ENCODE data around the gene IL18.
A peak's percentile ranks its signal among the peaks of the same experiment; 100 is the strongest.
"Not testable (repeated sequence)": the region's sequence is repeated elsewhere in the genome, so short reads cannot be mapped to it uniquely, and the experiment has no call there.

Gene IL18

DNA sequence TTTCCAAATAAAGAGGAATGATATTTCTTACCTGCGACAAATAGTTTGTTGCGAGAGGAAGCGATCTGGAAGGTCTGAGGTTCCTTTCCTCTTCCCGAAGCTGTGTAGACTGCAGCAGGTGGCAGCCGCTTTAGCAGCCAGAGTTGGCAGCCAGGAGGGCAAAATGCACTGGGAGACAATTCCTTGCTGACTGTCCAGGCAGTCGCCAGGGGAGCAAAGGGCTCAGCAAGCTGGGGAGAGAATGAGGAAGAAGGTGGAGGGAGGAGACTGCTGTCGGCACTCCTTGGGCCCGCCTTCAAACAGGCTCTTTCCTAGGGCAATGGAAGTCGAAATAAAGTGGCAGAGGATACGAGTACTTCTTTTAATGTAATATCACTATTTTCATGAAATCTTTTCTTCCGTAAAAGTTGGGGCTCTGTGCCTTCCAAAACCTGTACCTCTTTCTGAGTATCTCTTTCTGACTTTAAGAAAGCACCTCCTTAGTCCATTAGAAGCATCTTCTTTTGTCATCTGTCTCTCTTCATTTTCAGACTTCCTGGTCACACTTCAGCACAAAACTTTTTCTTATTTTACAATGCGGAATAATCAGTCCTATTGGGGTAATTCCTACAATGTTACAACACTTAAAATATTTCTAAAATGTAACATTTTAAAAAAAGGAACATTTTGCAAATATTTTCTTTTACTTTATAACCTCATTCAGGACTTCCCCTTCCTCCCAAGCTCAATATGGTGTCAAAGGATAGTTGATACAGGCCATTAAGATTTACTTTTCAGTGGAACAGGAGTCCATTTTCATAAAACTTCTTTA lies at the start of gene IL18:
Gene IL18, minus strand, starts transcription at position 220 of the 811 bp plus-strand sequence. CDS start 9,041 bp downstream, outside the sequence.
- H3K4me1 Mint-ChIP-seq = peaks cover 7% of the 10 kb centered on the region
- H3K27ac Mint-ChIP-seq = no peak within 1 kb of the TSS
- H3K27me3 Mint-ChIP-seq = peaks cover 64% of the 10 kb centered on the region
- H3K4me3 Mint-ChIP-seq = peak within 1 kb of the TSS; percentile 60 to 68
- H3K9me3 Mint-ChIP-seq = no peaks in the 10 kb centered on the region
- ATAC-seq (no peak), DNase-seq (no peak)

DNA sequence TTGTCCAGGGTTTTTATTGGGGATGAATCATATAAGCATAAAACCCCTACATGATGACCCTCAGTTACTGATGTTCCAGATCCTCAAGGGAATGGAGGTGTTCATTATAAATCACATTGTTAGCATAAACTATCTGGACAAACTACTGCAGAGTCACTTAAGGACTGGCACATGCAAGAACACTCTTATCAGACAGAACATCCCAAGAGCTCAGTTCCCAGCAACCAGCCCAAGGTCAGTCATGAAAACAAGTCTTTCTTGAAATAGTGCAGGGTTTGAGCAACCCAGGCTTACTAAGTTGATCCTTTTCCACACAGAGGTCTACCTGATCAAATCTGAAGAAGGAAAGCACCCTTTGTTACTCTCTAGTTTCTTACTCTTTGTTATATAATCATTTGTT lies 48.8 kb upstream of the IL18 start:
- DNase-seq (no peak), ATAC-seq (no peak)
- no peak overlapping the region for H3K4me3 Mint-ChIP-seq
- peaks cover 19% of the 10 kb centered on the region for H3K4me1 Mint-ChIP-seq
- H3K27me3 Mint-ChIP-seq = peaks cover 10% of the 10 kb centered on the region
- no peak overlapping the region for H3K27ac Mint-ChIP-seq
- H3K9me3 Mint-ChIP-seq = no peaks in the 10 kb centered on the region

DNA sequence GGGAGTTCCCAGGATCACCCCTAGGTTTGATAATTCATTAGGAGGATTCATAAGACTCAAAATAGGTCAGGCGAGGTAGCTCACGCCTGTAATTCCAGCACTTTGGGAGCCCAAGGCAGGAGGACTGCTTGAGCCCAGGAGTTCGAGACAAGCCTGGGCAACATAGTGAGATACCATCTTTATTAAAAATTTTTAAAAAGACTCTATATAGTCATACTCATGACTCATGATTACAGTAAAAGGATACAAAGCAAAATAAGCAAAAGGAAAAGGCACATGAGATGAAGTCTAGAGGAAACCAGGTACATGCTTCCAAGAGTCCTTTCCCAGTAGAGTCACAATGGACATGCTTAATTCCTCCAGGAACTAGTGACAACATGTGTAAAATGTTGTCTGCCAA lies 48.4 kb upstream of the IL18 start:
- Mint-ChIP-seq H3K4me1 (peaks cover 19% of the 10 kb centered on the region), H3K9me3 (no peaks in the 10 kb centered on the region), H3K27me3 (peaks cover 10% of the 10 kb centered on the region), H3K4me3 (no peak overlapping the region), H3K27ac (no peak overlapping the region)
- DNase-seq (no peak), ATAC-seq (no peak)

DNA sequence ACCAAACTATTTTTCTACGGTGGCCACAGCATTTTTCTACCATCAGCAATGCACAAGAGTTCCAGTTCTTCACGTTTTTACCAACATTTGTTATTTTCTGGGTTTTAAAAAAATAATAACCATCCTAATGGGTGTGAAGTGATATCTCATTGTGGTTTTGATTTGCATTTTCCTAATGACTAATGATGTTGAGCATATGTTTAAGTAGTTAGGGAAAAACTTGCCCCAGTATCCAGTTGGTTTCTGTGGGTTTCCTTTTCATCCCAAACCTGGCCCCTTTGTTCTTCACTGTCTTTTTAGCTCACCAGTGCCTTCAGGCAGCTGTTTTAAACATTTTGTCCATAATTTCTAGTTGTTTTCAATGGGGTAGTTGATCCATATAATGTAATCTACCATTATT lies 47.6 kb upstream of the IL18 start:
- peaks cover 19% of the 10 kb centered on the region for H3K4me1 Mint-ChIP-seq
- H3K27ac Mint-ChIP-seq = no peak overlapping the region
- DNase-seq = peak in 1 of 2 donors; percentile 21
- H3K4me3 Mint-ChIP-seq = peak overlapping the region; percentile 8 to 46
- ATAC-seq = peak; percentile 72
- no peaks in the 10 kb centered on the region for H3K9me3 Mint-ChIP-seq
- H3K27me3 Mint-ChIP-seq = peaks cover 10% of the 10 kb centered on the region

DNA sequence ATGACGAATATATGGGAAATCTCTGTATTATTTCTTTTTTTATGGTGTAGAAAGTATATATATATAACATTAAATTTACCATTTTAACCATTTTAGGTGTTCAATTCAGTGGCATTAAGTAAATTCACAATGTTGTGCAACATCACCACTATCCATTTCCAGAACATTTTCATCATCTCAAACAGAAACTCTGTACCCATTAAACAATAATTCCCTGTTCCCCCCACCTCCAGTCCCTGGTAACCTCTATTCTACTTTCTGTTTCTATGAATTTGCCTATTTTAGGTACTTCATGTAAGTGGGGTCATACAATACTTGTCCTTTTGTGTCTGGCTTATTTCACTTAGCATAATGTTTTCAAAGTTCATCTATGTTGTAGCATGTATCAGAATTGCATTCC lies 47.0 kb upstream of the IL18 start:
- Mint-ChIP-seq H3K4me3 (no peak overlapping the region), H3K27ac (no peak overlapping the region), H3K9me3 (no peaks in the 10 kb centered on the region), H3K4me1 (peaks cover 19% of the 10 kb centered on the region), H3K27me3 (peaks cover 10% of the 10 kb centered on the region)
- ATAC-seq (no peak), DNase-seq (no peak)

DNA sequence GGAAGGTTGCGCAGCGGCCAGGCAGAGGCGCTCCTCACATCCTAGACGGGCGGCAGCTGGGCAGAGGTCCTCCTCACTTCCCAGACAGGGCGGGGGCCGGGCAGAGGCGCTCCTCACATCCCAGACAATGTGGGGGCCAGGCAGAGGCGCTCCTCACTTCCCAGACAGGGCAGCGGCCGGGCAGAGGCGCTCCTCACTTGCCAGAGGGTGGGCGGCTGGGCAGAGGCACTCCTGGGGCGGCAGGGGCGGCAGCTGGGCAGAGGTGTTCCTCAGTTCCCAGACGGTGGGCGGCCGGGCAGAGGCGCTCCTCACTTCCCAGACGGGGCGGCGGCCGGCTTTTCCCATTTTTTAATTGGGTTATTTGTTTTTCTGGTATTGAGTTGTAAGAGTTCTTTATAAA lies 42.2 kb upstream of the IL18 start:
- no peak for DNase-seq
- Mint-ChIP-seq H3K27ac (no peak overlapping the region), H3K4me3 (no peak overlapping the region), H3K4me1 (peaks cover 3% of the 10 kb centered on the region), H3K27me3 (peaks cover 10% of the 10 kb centered on the region), H3K9me3 (no peaks in the 10 kb centered on the region)
- ATAC-seq = no peak

DNA sequence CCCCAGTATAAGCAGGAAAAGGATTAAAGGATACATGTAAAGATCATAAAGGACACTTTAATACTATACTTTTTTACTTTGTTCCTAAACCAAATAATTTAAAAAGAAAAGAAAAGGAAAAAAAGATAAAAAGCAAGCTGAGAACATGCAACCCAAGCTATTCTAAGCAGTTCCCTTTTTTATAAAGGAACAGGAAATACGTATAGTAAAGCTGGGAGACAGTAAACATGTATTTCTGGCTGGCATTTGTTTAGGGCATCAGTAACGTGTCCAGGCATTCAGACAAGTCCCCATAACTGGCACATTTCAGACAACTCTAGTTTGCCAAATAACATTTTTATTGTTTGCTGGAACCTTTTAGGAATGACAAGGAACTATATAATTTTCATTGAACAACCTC lies 36.4 kb upstream of the IL18 start:
- DNase-seq = no peak
- no peaks in the 10 kb centered on the region for H3K4me1 Mint-ChIP-seq
- H3K27me3 Mint-ChIP-seq = no peaks in the 10 kb centered on the region
- ATAC-seq = no peak
- no peak overlapping the region for H3K27ac Mint-ChIP-seq
- no peak overlapping the region for H3K4me3 Mint-ChIP-seq
- no peaks in the 10 kb centered on the region for H3K9me3 Mint-ChIP-seq

DNA sequence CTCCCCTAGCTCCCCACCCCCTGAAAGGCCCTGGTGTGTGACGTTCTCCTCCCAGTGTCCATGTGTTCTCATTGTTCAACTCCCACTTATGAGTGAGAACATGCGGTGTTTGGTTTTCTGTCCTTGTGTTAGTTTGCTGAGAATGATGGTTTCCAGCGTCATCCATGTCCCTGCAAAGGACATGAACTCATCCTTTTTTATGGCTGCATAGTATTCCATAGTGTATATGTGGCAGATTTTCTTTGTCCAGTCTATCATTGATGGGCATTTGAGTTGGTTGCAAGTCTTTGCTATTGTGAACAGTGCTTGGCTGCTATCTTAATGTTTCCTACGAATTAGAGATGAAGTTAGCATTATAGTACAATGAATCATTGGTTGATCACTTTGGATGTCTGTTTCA lies 35.2 kb upstream of the IL18 start:
- not testable (repeated sequence) for H3K27ac Mint-ChIP-seq, ATAC-seq, H3K4me1 Mint-ChIP-seq, H3K27me3 Mint-ChIP-seq, H3K9me3 Mint-ChIP-seq, H3K4me3 Mint-ChIP-seq, DNase-seq

DNA sequence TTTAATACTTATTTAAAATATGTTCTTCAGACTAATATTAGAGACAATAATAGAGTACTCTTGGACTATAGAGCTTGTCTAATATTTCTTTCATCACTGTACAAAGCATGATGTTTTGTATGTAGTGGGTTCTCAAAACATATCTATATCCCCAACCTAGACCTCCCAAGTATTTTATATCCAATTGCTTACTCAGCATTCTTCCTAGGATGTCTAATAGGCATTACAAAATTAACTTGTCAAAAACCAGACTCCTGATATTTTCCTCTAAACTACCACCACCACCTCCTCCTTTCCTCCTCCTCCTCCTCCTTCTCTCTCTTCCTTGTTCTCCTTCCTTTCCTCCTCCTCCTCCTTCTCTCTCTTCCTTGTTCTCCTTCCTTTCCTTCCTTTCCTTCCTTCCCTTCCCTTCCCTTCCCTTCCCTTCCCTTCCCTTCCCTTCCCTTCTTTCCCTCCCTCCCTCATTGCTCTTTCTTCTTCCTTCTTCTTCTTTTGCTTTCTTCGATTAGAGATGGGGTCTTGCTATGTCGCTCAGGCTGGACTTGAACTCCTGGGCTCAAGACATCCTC lies 32.7 kb upstream of the IL18 start:
- no peak overlapping the region for H3K4me3 Mint-ChIP-seq
- ATAC-seq = no peak
- peaks cover 5% of the 10 kb centered on the region for H3K4me1 Mint-ChIP-seq

DNA sequence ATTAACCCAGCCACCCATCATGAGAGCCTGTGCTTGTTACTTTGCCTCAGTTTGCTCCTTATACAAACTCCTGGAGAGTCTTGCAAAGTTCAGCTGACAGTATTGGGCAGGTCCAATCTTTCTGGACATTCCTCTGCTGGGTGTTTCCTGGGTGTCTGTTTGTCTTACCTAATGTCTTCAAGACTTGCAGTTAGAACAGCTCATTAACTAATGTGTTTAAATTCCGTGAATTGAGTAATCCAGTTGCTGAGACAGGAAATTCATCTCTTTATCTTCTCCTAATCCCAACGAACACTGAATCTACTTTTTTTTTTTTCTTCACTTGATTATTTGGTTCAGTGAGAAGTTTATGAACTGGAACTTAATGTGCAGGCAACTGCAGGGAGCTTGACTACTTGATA lies 32.1 kb upstream of the IL18 start:
- Mint-ChIP-seq H3K4me3 (no peak overlapping the region), H3K4me1 (peaks cover 5% of the 10 kb centered on the region), H3K27me3 (no peaks in the 10 kb centered on the region), H3K27ac (no peak overlapping the region), H3K9me3 (no peaks in the 10 kb centered on the region)
- no peak for DNase-seq
- ATAC-seq = no peak

More for the DNA sequence above, 32.7 kb upstream of the IL18 start:
- Mint-ChIP-seq H3K27me3 (no peaks in the 10 kb centered on the region), H3K9me3 (no peaks in the 10 kb centered on the region), H3K27ac (no peak overlapping the region)
- DNase-seq = no peak

DNA sequence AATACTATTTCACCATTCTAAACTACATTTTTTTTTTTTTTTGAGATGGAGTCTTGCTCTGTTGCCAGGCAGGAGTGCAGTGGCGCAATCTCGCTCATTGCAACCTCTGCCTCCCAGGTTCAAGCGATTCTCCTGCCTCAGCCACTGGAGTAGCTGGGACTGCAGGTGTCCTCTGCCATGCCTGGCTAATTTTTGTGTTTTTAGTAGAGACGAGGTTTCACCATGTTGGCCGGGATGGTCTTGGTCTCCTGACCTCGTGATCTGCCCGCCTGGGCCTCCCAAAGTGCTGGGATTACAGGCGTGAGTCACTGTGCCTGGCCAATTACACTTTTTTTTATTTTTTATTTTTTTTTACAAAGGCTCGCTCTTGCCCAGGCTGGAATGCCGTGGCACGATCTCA lies 31.2 kb upstream of the IL18 start:
- not testable (repeated sequence) for DNase-seq, H3K9me3 Mint-ChIP-seq, ATAC-seq, H3K4me1 Mint-ChIP-seq, H3K27ac Mint-ChIP-seq, H3K27me3 Mint-ChIP-seq, H3K4me3 Mint-ChIP-seq

DNA sequence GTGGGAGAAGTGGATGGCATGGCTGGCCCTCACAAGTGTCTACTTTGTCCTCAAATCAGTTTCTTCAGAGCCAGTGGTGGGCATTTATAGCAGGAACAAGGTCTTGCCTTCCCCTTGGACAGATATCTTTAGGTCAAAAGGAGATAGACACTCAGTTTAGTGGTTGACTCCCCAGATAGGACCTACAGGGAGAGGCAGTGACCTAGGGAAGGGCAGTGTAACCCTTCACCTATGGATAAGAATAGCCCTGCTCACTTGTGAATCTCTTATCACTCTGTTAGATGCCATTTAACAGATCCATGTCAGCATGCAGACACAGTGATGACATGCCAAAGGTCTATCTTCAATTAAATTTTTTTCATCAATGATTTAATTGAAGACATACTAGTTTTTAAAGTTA lies 22.4 kb upstream of the IL18 start:
- Mint-ChIP-seq H3K9me3 (no peaks in the 10 kb centered on the region), H3K4me1 (peaks cover 8% of the 10 kb centered on the region), H3K27me3 (peaks cover 8% of the 10 kb centered on the region), H3K4me3 (no peak overlapping the region), H3K27ac (no peak overlapping the region)
- ATAC-seq (no peak), DNase-seq (no peak)

DNA sequence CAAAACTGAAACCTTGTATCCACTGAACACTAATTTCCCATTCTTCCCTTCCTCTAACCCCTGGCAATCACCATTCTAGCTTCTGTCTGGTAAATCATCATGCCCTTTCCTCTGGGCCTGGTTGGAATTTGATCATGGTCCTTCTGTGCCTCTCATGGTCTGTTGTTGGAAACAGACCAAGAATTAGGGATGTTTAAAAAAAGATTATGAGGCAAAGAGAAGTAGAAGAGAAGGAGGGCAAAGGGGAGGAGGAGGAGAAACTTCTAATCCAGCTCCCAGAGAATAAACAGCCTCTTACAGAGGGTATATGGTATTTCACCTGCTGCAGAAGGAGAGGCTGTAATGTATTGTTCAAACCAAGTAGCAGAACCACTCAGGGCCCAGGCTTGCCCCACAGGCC lies 22.0 kb upstream of the IL18 start:
- Mint-ChIP-seq H3K9me3 (no peaks in the 10 kb centered on the region), H3K4me1 (peaks cover 8% of the 10 kb centered on the region), H3K27me3 (peaks cover 9% of the 10 kb centered on the region), H3K27ac (no peak overlapping the region), H3K4me3 (no peak overlapping the region)
- ATAC-seq (no peak), DNase-seq (no peak)

DNA sequence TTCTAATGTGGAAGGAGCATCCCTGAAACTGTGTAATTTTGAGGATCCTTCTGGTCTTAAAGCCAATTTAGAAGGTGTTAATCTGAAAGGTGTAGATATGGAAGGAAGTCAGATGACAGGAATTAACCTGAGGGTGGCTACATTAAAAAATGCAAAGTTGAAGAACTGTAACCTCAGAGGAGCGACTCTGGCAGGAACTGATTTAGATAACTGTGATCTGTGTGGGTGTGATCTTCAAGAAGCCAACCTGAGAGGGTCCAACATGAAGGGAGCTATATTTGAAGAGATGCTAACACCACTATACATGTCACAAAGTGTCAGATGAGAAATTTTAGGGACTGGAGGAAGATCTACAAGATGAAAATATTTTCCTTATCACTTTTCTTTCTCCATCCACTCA lies 19.0 kb upstream of the IL18 start:
- no peak overlapping the region for H3K27ac Mint-ChIP-seq
- ATAC-seq (no peak), DNase-seq (no peak)
- H3K27me3 Mint-ChIP-seq = peaks cover 23% of the 10 kb centered on the region
- H3K4me3 Mint-ChIP-seq = no peak overlapping the region
- H3K4me1 Mint-ChIP-seq = no peaks in the 10 kb centered on the region
- no peaks in the 10 kb centered on the region for H3K9me3 Mint-ChIP-seq

DNA sequence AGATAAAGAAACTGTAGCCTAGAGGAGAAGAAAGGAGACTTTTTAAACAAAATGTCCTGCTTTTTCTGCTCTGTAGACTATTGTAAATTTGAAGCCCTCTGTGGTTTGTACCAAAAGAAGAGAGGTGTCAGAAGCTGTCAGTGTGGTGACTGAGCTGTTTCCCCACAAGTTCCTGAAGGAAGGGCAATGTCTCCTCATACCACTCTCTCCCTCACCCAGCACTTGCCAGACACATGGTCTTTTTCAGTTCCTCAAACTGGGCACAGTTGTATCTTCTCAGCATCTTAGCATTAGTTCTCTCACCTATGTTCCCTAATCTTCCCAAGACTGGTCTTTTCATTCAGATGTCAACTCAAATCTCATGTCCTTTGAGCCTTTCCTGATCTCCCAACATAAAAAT lies 15.7 kb upstream of the IL18 start:
- H3K9me3 Mint-ChIP-seq = no peaks in the 10 kb centered on the region
- ATAC-seq (no peak), DNase-seq (no peak)
- peaks cover 9% of the 10 kb centered on the region for H3K4me1 Mint-ChIP-seq
- H3K27me3 Mint-ChIP-seq = peaks cover 29% of the 10 kb centered on the region
- no peak overlapping the region for H3K27ac Mint-ChIP-seq
- H3K4me3 Mint-ChIP-seq = no peak overlapping the region

DNA sequence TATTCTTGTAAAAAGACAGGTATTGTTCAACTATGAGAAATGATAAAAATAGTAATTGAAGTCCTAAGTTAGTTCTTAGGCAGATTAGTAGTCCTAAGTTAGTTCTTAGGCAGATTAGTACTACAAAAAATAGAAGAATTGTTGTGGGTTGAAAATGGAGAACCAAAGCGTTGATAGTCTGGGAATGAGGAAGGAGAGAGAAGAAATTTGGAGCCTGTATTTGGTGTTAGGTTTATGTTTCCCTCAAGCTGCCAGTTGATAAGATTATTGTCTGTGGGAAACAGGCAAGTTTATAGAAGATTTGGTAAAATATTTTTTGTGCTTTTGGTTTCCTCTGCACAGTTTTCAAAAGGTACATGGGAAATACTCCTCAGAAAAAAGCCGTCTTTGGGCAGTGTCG lies 15.0 kb upstream of the IL18 start:
- H3K27ac Mint-ChIP-seq = no peak overlapping the region
- peaks cover 33% of the 10 kb centered on the region for H3K27me3 Mint-ChIP-seq
- no peaks in the 10 kb centered on the region for H3K9me3 Mint-ChIP-seq
- ATAC-seq = no peak
- H3K4me3 Mint-ChIP-seq = no peak overlapping the region
- no peak for DNase-seq
- H3K4me1 Mint-ChIP-seq = peaks cover 10% of the 10 kb centered on the region

DNA sequence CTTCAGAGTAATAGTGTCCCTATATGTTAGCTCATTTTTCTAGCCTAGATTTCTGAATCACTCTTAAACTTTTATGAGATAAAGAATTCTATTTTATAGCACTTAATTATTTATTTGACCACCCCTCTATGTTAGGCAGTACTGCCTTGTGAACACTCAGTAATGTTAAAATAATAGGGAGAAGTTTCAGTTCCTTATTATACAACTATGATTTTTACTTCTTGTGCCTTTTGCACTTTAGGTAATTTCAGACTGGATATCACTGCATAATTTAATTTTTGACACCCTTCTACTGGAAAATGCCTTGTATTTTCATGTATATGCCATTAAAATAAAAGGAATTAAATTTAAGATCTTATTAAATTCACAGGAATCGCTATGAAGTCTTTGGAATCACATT lies 14.5 kb upstream of the IL18 start:
- no peak for ATAC-seq
- no peak for DNase-seq
- H3K4me1 Mint-ChIP-seq = peaks cover 10% of the 10 kb centered on the region
- peaks cover 33% of the 10 kb centered on the region for H3K27me3 Mint-ChIP-seq
- no peaks in the 10 kb centered on the region for H3K9me3 Mint-ChIP-seq
- no peak overlapping the region for H3K4me3 Mint-ChIP-seq
- H3K27ac Mint-ChIP-seq = no peak overlapping the region
